Activated T-cell treated with anti-CD3 and anti-CD28 coated beads, Interleukin-2, amount 50 U/mL, for 24 hours (primary cell): ENCODE results near the gene HMCN1.

Source experiments
- DNase-seq: peaks from one replicate; pipeline ENCODE4 v3.0.0-alpha.2; 2020
- H3K27ac Mint-ChIP-seq: 2 replicates; pipeline ENCODE4 v1.8.0; 2020; ENCODE audit warnings: mild to moderate bottlenecking, mixed read lengths
- H3K27me3 Mint-ChIP-seq: 2 replicates; pipeline ENCODE4 v1.8.0; 2020; ENCODE audit warnings: mixed read lengths
- H3K36me3 Mint-ChIP-seq: 2 replicates; pipeline ENCODE4 v1.8.0; 2020; ENCODE audit warnings: low read depth, mixed read lengths
- H3K4me1 Mint-ChIP-seq: 2 replicates; pipeline ENCODE4 v1.8.0; 2020; ENCODE audit warnings: low read depth, mixed read lengths
- H3K4me3 Mint-ChIP-seq: 2 replicates; pipeline ENCODE4 v1.8.0; 2020; ENCODE audit warnings: mild to moderate bottlenecking, moderate library complexity, mixed read lengths
- H3K9me3 Mint-ChIP-seq: 2 replicates; pipeline ENCODE4 v1.8.0; 2020; ENCODE audit warnings: mixed read lengths

The HMCN1 gene

DNA sequence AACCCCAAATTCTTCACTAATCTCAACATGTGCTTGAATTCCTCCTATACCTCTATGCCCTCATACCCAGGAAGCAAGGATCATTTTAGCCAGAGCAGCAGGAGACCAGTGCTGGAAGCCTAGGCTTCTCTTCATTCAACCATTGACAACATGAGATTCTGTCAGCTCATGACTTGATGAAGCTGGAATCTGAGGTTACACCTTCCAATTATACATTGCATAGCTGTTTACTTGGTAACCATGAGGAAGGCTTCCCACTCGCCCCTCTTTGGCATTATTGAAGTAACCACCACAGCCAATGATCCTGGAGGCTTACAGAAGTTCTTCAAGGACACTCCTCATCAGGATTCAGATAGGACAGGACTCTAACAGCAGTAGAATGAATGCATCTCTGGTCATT lies 480.6 kb downstream of the HMCN1 start:
- Mint-ChIP-seq H3K27me3 (peaks cover 31% of the 10 kb centered on the region), H3K9me3 (no peaks in the 10 kb centered on the region), H3K27ac (no peak overlapping the region), H3K4me1 (no peaks in the 10 kb centered on the region), H3K36me3 (no peaks in the 10 kb centered on the region), H3K4me3 (no peak overlapping the region)
- DNase-seq: no peak

DNA sequence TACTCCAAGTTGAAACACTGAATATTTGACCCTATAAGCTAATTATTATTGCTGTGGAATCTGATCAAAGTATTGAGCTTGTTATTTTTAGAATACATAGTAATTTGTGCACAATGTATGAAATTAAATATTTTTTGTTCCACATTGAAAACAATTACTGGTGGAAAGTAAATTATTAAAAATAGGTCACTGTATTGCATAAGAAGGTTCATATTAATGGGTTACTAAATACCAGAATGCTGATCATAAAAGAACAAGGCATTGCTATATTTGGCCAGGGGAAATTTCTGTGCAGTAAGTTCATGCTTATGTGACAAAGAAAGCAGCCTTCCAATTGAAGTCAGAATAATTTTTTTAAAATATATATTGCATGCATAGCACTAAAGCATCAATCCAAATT lies 481.4 kb downstream of the HMCN1 start:
- DNase-seq: no peak
- Mint-ChIP-seq H3K27me3 (peaks cover 24% of the 10 kb centered on the region), H3K9me3 (no peaks in the 10 kb centered on the region), H3K4me3 (no peak overlapping the region), H3K27ac (no peak overlapping the region), H3K36me3 (no peaks in the 10 kb centered on the region), H3K4me1 (no peaks in the 10 kb centered on the region)

DNA sequence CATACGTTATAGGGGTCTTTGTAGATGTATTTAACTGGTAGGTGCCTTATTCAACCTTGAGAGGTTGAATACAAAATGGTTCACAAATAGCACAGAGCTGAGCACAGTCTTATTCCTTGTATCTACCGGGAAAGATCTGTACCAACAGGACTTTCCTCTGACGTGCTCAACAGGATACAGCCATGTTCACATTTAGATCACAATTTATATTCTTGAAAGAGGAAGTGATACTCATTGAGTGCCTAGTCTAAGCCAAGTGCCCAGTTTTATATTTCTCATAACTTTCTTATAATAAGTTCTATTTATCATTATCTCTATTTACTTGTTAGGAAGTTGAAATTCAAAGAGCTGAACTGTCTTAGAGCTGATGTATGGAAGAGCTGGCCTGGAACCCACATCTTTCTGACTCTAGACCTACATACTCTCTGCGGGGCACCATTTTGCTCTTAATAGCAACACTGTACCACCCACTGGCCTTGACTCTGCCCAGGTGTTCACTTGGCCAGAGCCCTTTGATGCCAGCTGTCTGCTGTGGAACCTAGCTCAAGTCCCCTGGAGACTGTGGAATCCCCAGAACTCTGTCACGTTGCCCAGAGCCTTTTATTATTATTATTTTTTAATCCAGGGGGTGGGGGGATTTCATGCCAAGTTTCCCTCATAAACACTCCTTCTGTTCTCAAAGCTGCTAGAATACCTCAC lies 484.6 kb downstream of the HMCN1 start:
- no peaks in the 10 kb centered on the region for H3K36me3 Mint-ChIP-seq
- DNase-seq: no peak
- no peaks in the 10 kb centered on the region for H3K9me3 Mint-ChIP-seq

DNA sequence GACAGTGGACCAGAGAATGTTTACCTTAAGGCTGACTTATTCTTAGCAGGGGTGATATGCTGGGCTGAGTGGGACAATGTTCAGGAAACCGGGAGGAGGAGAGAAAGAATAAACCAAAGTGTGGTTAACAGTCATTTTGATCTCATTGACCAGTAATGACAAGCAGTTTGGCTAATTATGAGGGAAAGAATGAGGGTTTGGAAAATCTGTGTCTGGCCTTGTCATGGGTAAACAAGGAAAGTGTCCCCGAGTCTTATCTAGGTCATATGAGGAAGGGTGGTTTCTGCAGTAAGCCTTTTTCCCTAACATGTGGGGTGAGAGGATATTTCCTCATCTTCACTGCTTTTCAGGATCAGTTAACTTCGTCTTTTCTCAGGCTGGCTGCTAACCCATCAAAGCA lies 485.9 kb downstream of the HMCN1 start:
- H3K36me3 Mint-ChIP-seq: no peaks in the 10 kb centered on the region
- H3K4me1 Mint-ChIP-seq: no peaks in the 10 kb centered on the region
- peaks cover 6% of the 10 kb centered on the region for H3K27me3 Mint-ChIP-seq
- H3K27ac Mint-ChIP-seq: no peak overlapping the region
- H3K9me3 Mint-ChIP-seq: no peaks in the 10 kb centered on the region
- no peak for DNase-seq
- H3K4me3 Mint-ChIP-seq: no peak overlapping the region

More for the DNA sequence above, 484.6 kb downstream of the HMCN1 start:
- Mint-ChIP-seq H3K27ac (no peak overlapping the region), H3K4me1 (no peaks in the 10 kb centered on the region), H3K4me3 (no peak overlapping the region), H3K27me3 (peaks cover 13% of the 10 kb centered on the region)

DNA sequence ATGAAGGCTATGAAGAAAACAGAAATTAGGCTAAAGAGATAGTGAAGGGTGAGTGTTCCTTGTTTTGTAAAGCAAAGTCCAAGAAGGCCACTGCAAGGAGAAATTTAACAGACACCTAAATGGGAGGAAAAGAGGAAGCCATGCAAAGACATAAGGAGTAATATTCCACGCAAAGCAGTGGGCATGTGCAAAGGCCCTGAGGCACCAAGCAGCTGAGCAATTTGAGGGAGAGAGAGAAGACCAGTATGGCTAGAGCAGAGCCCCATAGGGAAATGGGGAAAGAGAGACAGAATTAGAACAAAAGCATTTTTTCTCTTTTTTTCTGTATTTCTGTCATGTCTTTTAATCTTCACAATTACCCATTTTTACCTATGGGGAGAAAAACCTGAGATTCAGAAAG lies 486.7 kb downstream of the HMCN1 start:
- DNase-seq: no peak
- Mint-ChIP-seq H3K27ac (no peak overlapping the region), H3K27me3 (peaks cover 6% of the 10 kb centered on the region), H3K36me3 (no peaks in the 10 kb centered on the region), H3K4me3 (no peak overlapping the region), H3K9me3 (no peaks in the 10 kb centered on the region), H3K4me1 (no peaks in the 10 kb centered on the region)

DNA sequence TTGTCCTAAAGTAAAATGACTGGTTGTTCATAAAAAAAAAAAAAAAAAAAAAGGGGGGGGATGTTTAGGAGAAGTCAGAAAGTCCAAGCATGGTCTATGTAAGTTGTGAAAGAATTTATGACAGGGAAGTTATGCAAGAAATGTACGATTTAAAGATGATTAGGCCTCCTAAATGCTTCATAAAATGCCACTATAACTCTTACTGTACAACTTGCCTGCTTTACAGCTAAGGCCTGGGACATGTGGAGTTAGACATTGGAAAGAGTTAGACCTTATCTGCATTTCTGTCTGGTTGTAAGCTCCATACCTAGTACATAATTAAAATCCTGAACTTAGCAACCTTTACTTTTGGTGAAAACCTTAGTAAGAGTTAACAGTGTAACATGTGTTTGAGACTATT lies 490.9 kb downstream of the HMCN1 start:
- Mint-ChIP-seq H3K27ac (no peak overlapping the region), H3K27me3 (peaks cover 8% of the 10 kb centered on the region), H3K4me3 (no peak overlapping the region), H3K36me3 (no peaks in the 10 kb centered on the region), H3K4me1 (no peaks in the 10 kb centered on the region), H3K9me3 (no peaks in the 10 kb centered on the region)
- no peak for DNase-seq

DNA sequence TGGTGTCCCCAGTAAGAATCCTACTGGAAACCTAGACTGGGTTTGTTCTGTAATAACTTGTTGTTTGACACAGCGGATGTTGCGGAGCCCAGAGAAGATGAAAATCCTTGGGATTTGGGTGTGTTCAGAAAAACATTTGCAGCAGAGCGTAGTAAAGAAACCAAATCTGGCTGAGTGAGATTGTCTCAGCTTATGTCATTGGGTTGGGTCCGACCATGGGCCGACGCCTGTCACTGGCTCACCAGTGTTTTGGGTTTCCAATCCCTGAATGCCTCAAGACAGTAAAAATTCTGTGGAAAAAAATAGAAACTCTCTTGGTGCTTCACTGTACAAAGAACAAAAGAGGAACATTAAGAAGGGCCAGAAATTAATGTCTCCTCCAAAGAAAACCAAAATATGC lies 494.6 kb downstream of the HMCN1 start:
- Mint-ChIP-seq H3K36me3 (no peaks in the 10 kb centered on the region), H3K27ac (no peak overlapping the region), H3K9me3 (no peaks in the 10 kb centered on the region), H3K4me3 (no peak overlapping the region), H3K27me3 (peaks cover 4% of the 10 kb centered on the region), H3K4me1 (no peaks in the 10 kb centered on the region)
- no peak for DNase-seq

DNA sequence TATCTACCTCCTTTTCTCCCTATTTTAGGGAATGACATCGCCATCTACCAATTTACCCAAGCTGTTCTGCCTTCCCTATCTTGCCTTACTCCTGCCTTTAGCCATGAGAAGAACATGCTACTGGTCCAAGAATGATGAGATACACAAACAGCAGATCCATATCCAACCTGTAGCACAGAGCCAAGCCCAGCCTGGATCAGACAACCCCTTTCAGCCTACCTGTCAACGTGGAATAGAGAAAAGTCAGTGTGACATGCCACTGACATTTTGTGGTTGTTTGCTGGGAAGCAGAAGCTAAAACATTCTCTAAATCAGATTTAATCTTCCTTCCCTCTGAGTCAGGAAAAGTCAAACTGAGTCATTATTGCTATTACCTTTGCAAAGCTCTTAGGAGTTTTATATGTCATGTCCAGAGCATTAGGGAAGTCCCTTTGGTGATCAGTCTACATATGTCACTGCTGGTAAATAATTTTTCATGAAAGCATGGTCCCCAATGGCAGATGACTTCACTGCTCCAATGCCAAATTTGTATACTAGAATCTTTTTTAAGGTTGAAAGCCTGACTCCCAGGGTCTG lies 497.8 kb downstream of the HMCN1 start:
- Mint-ChIP-seq H3K4me1 (no peaks in the 10 kb centered on the region), H3K27me3 (peaks cover 7% of the 10 kb centered on the region), H3K9me3 (no peaks in the 10 kb centered on the region), H3K36me3 (no peaks in the 10 kb centered on the region), H3K27ac (no peak overlapping the region), H3K4me3 (no peak overlapping the region)
- no peak for DNase-seq

DNA sequence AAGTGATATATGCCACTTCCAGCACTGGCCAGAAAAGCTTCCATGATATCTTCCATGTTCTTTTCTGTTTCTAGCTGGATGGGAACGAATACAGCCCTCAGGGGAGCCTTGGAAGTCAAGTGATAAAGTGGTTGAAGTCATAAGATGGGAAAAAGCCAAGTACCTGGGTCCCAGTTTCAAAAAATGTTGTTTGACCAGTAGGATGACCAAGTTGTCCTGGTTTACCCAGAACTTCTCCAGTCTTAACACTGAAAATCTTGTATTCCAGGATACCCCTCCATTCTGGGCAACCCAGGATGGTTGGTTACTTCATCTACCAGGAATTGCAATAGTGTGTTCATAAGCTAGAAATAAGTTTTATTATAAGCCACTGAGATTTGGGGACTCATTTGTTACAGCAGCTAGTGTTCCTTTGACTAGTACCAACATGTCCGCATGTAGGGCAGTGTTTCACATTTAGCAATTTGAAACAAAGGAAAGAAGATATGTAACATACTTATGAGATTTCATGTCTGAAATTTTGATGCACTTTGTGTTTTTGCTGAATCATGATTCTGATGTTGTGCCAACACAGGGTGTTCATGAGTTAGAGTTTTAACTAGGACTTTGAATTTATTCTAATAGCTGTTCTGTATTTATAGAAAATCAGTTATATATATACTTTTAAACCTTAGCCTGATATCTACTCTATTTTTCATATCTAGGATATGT lies 500.9 kb downstream of the HMCN1 start:
- Mint-ChIP-seq H3K36me3 (no peaks in the 10 kb centered on the region), H3K4me1 (no peaks in the 10 kb centered on the region), H3K27ac (no peak overlapping the region), H3K9me3 (no peaks in the 10 kb centered on the region), H3K4me3 (no peak overlapping the region), H3K27me3 (peaks cover 3% of the 10 kb centered on the region)
- no peak for DNase-seq

DNA sequence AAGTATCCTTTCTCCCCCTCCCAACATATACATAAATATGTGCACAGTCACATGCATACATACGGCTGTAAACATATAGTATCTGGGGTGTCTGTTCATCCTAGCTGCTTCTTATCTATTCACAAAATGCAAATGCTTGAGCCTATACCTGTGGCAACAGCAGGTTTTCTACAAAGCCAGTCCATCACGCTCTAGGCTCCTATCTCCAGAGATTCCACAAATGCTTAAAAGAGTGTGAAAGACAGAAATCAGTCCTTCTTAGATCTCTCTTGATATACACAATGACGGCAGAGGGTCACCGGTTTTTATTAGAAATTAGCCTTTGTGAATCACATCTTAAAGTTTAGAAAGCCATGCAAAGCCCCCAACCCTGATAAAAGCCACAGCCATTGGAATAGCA lies 501.5 kb downstream of the HMCN1 start:
- H3K27me3 Mint-ChIP-seq: peaks cover 3% of the 10 kb centered on the region
- no peaks in the 10 kb centered on the region for H3K9me3 Mint-ChIP-seq
- DNase-seq: no peak
- H3K4me3 Mint-ChIP-seq: no peak overlapping the region
- no peak overlapping the region for H3K27ac Mint-ChIP-seq
- H3K36me3 Mint-ChIP-seq: no peaks in the 10 kb centered on the region
- no peaks in the 10 kb centered on the region for H3K4me1 Mint-ChIP-seq

DNA sequence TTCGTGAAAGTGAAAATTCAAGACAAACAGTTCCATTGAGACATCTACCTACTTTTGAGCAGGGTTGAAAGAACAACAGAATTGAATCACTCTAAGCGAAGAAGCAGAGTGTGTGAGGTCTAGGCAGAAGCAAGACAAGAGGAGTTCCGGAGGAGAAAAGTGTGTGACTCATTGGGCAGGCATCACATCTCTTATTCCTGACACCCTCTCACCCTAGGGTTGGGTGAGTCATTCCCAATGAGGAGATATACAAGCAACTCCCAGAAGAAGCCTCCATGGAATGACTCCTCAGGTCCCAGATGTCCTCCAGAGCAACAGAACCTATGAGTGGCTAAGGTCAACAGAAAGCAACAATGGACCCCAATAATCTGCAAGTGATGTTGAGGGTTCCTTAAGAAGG lies 502.7 kb downstream of the HMCN1 start:
- DNase-seq: no peak
- H3K4me1 Mint-ChIP-seq: no peaks in the 10 kb centered on the region

DNA sequence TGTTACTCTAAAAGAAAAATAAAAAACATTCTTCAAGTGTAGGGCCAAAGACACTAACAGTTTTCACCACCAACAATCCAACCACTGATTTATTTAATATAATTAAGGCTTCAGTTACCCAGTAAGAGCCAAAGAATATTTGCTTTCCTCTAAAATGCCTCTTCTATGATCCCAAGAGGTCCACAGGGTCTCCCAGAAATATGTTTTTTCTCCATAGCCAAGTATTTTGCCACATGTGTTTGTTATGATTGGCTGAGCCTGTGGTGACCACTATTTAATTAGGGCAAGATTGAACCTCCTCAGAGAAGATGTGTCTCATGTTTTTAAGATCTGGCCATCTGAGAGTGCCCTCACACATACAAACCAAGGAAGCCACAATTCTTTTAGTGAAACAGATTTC lies 505.0 kb downstream of the HMCN1 start:
- H3K9me3 Mint-ChIP-seq: no peaks in the 10 kb centered on the region
- H3K36me3 Mint-ChIP-seq: no peaks in the 10 kb centered on the region
- no peak overlapping the region for H3K27ac Mint-ChIP-seq
- no peaks in the 10 kb centered on the region for H3K4me1 Mint-ChIP-seq
- H3K27me3 Mint-ChIP-seq: no peaks in the 10 kb centered on the region
- no peak overlapping the region for H3K4me3 Mint-ChIP-seq
- no peak for DNase-seq

More for the DNA sequence above, 502.7 kb downstream of the HMCN1 start:
- Mint-ChIP-seq H3K27ac (no peak overlapping the region), H3K4me3 (no peak overlapping the region), H3K27me3 (peaks cover 3% of the 10 kb centered on the region), H3K9me3 (no peaks in the 10 kb centered on the region), H3K36me3 (no peaks in the 10 kb centered on the region)

DNA sequence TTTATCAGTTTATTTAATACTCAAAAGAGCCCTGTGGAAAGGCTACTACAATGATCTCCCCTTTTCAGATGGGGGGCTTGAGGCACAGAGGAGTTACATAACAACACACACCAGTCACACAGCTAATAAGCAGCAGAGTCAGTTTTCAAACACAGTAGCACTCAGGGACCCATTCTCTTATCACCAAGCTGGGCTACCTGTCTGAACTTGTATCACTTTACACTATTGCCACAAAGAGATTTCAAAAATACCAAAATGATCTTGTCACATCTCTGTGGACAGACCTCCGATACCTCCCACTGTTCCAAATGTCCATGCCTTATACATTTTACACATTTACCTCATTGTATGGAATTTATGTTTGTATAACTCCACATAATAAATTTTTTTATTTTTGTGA lies 506.2 kb downstream of the HMCN1 start:
- no peaks in the 10 kb centered on the region for H3K36me3 Mint-ChIP-seq
- H3K4me3 Mint-ChIP-seq: no peak overlapping the region
- no peaks in the 10 kb centered on the region for H3K9me3 Mint-ChIP-seq
- no peak overlapping the region for H3K27ac Mint-ChIP-seq
- no peaks in the 10 kb centered on the region for H3K27me3 Mint-ChIP-seq
- DNase-seq: no peak
- no peaks in the 10 kb centered on the region for H3K4me1 Mint-ChIP-seq
